NCI-H345 treated with DMSO at 0.1 percent for 48 hours (cell line): ENCODE results near the gene AOPEP.
"Not testable (repeated sequence)": the region's sequence is repeated elsewhere in the genome, so short reads cannot be mapped to it uniquely, and the experiment has no call there.

Source experiments
- DNase-seq: peaks from one replicate; lab custom pipeline; 2025; ENCODE audit not compliant: unreplicated experiment; lab: John Stamatoyannopoulos, UW

AOPEP gene

GRCh38 chr9:94951324-94952135 lies 225.0 kb downstream of the AOPEP start:
- no peak for DNase-seq

GRCh38 chr9:94952565-94953373 lies 226.3 kb downstream of the AOPEP start:
- DNase-seq, result no peak

- no peak for DNase-seq
Measured at GRCh38 chr9:94956731-94957130, 230.2 kb downstream of the AOPEP start.

GRCh38 chr9:94960964-94961363 lies 234.5 kb downstream of the AOPEP start:
- DNase-seq, result no peak

GRCh38 chr9:94961870-94962269 lies 235.4 kb downstream of the AOPEP start:
- no peak for DNase-seq

- not testable (repeated sequence) for DNase-seq
Measured at GRCh38 chr9:94965631-94966030, 239.1 kb downstream of the AOPEP start.

GRCh38 chr9:94966046-94966445 lies 239.5 kb downstream of the AOPEP start:
- DNase-seq, result not testable (repeated sequence)

- no peak for DNase-seq
Measured at GRCh38 chr9:94967482-94967881, 241.0 kb downstream of the AOPEP start.

- no peak for DNase-seq
Measured at GRCh38 chr9:94971378-94972131, 245.1 kb downstream of the AOPEP start.

- no peak for DNase-seq
Measured at GRCh38 chr9:94973451-94973941, 247.0 kb downstream of the AOPEP start.

- DNase-seq, result no peak
Measured at GRCh38 chr9:94974154-94974879, 247.8 kb downstream of the AOPEP start.

GRCh38 chr9:94975480-94975879 lies 249.0 kb downstream of the AOPEP start:
- no peak for DNase-seq

GRCh38 chr9:94976077-94976476 lies 249.6 kb downstream of the AOPEP start:
- no peak for DNase-seq

- no peak for DNase-seq
Measured at GRCh38 chr9:94977416-94977815, 250.9 kb downstream of the AOPEP start.

GRCh38 chr9:94979904-94980507 lies 253.5 kb downstream of the AOPEP start:
- DNase-seq, result no peak

GRCh38 chr9:94980947-94981722 lies 254.6 kb downstream of the AOPEP start:
- no peak for DNase-seq

GRCh38 chr9:94981723-94982090 lies 255.2 kb downstream of the AOPEP start:
- no peak for DNase-seq

GRCh38 chr9:94982211-94982610 lies 255.7 kb downstream of the AOPEP start:
- no peak for DNase-seq

GRCh38 chr9:94983552-94983951 lies 257.1 kb downstream of the AOPEP start:
- no peak for DNase-seq
